SKM-1 (cell line): ENCODE data around the gene HERC3.

Experiments used
- DNase-seq: peaks from one replicate; lab custom pipeline; 2025; ENCODE audit not compliant: unreplicated experiment; lab: John Stamatoyannopoulos, UW

The HERC3 gene

DNA sequence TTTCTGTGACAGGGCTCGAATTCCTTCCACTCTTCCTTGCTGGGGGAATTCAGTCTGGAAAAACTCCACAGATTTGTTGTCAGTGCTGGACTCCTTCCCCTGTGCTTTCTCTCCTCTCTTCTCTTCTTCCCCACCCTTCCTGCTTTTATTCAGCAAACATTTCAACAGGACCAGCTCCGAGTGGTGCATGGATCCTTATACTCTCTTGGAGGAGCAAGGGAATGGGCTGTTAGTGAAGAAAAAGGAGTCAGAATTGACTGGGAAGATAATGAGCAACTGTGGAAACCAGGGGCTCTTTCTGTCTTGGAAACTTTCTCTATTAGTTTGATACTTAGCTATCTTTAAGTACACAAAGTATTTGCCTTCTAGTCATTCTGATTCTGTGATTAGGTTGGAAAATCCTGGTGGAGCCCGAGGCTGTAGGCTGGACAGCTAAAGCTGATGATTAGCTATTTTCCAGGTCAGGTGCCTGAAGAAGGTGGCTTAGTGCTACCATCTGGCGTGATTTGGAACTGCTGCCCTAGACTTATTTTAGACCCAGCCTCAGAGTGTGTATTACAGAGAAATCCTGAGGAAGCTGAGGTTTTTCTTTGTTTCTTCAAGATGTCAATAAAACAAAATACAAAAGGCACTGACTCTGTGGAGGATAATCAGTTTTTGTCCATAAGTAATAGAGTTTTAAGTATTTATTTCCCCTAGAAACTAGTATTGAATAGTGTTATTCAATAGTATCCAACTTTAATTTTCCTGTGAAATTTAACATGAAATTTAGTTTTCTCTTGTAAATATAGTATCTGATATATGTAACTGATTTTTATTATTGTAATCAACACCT is 67.0 kb downstream of the HERC3 start:
- no peak for DNase-seq

DNA sequence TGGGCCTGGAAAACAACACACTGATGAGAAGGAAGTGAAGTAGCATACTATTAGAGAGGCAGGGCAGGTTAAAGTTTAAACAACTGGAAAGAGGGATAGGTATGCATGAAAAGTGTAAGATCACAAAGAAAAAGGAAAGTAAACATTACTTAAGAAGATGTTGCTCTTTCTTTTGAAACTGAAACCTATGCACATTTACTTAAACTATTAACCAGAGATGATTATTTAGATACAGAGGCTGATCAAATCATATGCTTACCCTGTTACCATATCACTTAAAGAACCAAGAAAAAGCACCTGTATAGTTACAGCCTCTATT is 67.6 kb downstream of the HERC3 start:
- DNase-seq = no peak

DNA sequence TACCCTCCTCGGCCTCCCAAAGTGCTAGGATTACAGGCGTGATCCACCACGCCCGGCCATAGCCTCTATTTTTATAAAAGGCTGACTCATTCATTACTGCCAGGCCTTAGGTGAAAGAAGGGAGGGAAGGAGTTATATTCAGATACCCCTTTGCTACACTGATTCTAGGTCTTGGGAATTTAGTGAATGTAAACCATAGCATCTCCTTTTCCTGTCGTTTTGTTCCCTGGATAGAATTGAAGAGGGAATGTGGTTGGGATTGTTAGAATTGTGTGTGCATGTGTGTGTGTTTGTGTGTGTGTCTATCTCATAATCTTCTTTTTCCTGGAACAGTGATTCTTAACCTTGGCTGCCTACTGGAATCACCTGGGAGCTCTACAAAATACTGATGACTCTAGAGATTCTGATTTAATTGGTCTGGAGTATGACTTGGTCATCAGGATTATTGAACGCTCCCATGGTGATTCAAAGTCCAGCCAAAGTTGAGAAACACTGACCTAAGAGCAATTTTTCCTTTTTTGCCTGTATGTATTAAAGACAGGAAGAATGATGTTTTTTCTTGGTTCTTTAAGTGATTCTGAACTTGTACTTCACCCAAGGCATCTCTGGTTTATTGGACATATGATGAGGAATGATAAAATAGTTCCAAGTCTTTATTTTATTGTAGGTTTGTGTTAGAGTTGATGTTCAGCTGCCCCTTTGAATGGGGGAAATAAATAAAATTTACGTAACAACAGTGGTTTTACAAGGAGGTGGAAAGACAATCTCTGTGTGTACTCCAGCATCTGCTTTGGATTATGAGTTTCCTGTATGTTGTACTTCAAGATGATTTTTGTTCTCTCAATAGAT is 68.4 kb downstream of the HERC3 start:
- DNase-seq = no peak

DNA sequence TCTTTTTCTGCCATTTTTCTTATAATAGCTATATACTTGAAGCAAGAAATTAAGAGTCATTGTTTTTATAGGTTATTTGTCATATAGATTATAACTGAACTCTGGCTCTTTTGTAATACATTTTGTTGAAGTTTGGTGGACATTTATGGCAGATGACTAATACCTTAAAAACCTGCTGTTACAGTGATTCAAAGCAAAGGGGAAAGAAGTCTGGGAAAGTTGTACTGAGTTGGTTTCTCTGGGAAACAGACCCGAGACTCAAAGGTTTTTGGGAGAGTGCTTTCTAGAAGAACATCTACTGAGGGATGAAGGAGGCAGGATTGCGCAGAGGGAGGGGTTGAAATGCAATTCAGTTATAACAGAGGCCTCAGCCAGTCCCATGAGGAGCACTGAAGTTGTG is 69.5 kb downstream of the HERC3 start:
- no peak for DNase-seq

DNA sequence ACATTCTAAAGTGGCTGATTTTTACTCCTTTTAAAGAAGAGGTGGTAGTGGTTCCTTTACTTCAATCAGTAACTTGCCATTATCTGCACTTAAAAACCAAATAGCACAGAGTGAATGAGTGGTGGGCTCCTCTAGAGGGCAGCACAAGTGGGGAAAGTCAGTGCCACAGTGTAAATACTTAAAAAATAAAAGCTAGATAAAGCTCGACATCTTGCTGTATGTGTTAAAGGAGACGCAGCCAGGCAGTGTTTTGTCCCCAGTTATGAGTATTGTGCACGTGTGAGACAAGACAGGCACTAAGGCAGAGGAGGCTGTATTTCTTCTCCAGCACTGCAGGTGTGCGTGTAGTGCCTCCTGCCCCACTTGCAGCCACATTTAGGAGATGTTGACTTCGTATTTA is 80.7 kb downstream of the HERC3 start:
- DNase-seq = no peak

DNA sequence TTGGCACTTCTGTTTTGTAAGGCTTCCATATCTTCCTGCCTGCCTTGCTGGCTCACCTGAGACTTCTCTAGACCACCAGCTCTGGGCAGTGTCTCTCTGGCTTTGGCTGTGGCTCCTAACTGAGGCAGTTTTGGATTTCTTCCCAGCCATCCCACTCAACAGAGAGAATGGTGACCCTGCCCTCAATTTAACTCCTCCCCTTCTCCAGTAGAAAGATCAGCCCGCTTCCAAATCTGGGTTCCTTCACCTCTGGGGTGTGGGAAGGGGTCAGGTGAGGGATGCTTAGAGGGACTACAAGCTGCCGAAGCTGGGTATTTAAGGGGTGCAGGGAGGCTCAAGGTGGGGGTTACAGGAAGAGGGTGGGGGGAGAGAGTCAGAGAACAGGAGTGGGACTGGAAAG is 81.6 kb downstream of the HERC3 start:
- DNase-seq = no peak

DNA sequence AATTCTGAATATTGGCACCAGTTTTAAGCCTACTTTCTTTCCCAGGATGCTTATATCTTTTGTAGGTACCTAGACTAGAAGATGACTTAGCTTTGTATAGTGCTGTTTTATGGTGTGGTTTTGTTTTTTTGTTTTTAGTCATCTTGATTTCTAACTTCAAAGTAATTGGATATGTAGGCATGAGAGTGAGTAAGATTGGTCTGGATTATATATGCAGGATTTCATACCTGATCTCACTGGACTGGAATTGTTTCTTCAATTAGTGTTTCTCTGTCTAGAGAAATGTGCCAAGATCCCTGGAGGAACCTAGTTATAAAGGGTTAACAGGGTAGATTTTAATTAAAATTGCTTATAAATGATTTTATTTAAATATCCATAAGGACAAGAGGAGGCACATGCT is 82.3 kb downstream of the HERC3 start:
- DNase-seq = no peak

DNA sequence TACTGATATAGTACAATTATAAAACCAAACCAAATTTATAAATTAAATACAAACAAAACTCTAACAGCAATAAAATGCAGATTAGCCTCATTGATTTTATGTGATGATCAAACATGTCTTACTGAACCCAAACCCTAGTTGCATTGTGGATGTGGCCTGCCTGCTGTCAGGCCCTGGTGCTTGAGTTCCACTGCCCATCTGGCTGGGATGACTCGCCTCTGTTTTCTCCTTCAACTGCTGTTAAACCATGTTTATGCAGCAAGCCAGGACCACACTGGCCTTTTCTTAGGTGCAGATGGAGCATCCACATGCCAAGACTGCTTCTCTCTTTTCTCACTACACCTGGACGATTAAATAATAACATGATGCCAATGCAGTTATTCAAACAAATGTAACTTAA is 82.7 kb downstream of the HERC3 start:
- no peak for DNase-seq

DNA sequence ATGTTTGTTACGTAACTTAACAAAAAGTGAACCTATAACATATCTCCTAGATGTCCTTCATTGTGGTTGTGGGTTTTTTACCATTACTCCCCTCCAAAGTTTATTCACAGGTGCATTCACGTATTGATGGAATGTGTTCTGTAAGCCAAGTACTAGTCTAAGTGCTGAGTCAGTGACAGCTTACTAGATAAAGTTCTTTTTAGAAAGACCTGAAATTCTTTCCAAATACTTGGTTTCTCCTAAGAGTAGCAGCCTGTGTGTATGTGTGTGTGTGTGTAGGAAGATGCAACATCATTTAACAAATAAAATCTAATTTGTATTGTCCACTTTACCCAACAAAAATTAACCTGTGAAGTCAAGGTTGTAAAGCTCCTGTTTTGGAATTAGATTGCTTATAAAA is 83.3 kb downstream of the HERC3 start:
- DNase-seq = no peak

DNA sequence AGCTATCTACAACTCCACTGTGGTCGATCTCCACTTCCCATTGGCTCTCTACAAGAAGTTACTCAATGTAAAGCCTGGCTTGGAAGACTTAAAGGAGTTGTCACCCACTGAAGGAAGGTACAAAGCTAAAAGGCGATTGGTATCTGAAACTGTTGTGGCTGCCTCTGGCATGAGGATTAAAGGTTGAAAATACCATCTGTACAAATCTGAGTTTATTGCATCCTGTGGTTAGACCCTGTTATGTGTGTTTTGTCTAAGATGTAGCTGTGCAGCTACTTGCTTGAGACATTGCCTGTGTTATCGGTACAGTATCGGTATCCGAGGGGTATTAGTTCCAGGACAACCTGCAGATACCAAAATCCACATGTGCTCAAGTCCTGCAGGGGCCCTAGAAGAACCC is 88.9 kb downstream of the HERC3 start:
- DNase-seq = no peak

DNA sequence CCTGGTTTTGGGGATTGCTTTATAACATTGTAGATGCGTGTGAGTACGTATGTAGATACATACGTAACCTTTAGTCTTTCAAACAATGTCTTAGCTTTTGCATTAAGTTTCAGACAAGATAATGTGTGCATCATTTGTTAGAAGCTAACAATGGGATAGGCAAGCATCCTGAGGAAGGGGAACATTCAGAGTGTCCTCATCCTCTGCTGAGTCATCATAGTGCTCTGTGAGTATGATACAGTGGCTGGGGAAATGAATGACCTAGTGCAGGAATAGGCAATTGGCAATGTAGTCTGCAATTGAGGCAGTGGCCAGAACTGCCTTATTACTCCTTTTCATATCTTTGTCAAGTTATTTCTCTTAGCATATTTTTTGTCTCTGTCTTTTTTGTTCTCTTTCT is 98.1 kb downstream of the HERC3 start:
- DNase-seq = no peak

DNA sequence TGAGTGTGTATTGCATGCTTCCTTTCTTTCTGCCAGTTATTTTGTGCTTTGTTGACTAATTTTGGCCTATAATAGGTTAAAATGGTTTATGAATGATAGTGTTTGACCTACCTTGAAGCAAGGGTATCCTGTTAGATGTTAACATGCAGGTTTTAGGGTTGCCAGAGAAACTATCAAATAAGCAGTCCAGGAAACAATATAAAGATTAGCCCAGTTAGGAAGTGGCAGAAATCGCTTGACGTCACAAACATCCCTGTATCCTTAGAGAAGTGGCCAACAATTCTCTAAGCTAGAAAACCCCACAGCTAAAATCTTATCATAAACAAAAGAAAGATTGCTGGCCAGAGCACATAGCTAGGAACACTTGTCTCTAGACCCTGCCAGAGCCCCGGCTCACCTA is 101.5 kb downstream of the HERC3 start:
- DNase-seq = no peak

DNA sequence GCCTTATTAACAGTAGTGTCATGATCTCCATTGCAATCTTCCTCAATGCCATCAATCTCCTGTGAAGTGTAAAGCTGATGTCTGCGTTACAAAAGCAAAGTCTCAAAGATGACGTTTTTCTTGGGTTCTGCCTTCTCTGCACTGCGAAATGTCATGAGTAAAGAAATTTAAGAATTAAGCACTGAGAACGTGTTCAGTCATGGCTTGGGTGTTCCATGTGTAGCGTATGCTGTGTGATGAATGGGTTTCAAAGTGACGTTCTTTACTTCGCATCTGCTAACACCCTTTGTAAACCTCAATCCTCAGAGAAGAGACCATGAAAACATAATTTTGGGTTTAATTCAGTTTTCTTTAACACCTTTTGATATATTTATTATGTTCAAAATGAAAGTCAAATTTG is 104.3 kb downstream of the HERC3 start:
- DNase-seq = no peak

DNA sequence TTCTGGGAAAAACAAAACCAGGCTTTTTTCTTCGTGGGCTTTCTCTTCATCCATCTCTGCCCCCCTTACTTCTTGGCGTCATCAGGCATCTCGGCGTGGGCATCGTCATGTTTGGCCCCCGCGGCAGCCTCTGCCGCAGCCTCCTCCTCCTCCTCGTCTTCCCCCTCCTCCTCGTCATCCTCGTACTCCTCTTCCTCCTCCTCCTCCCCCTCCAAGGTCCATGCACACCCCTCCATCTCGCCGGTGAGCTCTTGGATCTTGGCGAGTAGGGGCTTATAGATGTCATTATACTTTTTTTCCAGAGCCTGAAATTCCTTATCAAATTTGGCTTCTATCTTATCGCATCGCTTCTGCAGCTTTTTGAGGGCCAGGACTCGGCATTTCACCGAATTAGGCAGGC is 104.9 kb downstream of the HERC3 start:
- DNase-seq = no peak

DNA sequence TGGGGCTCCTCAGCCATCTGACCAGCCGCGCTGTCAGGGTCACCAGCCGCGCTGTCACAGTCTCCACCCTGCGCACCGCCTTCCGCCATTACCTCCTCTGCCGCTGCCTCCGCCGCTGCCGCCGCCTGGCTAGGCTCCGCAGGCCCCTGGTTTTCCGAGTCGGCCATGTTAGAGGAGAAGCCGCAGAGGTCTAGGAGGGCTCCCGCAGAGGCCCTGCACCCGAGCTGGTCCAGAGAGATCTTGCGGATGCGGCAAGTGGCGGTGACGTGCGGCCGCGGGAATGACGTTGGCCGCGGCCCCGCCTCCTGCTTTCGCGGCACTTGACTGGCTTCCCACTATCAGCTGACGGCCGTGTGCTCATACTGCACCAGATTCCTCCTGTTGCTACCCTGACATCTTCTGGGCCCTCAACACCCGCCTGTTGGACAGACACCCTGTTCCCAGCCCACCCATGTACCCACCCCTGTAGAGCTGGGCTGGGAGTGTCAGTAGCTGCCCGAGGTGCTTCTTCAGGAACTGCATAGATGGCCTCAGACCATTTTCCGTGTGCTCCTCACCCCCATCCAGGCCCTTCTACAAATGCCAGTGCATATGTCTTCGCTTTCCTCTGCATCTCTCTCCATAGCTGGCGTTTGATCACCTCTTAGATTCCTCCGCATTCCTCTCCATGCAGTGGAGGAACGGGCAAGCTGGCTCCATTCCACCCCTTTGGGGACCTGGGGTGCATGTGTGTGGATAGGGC is 105.5 kb downstream of the HERC3 start, which contains the start of gene NAP1L5:
NAP1L5 (minus strand) TSS at position 242 of the 742 bp plus-strand sequence; CDS start at position 167, 75 bp downstream.
- no peak for DNase-seq

DNA sequence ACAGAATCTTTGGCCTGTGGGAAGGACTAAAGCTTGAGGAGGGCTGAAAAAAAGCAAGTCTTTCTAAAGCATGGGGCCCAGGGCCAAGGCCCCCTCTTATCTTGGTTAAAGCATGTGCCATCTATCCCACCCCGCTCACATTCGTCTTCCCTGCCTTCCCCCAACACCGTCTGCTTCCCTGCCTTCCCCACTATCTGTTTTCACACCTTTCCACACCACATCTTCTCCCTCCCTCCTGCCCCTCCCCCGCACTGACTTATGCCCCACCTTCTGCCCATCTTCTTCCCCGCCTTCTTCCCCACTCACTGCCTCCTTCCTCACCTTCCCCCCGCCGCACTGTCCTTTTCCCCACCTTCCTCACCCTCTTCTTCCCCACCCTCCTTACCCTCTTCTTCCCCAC is 106.2 kb downstream of the HERC3 start:
- no peak for DNase-seq

DNA sequence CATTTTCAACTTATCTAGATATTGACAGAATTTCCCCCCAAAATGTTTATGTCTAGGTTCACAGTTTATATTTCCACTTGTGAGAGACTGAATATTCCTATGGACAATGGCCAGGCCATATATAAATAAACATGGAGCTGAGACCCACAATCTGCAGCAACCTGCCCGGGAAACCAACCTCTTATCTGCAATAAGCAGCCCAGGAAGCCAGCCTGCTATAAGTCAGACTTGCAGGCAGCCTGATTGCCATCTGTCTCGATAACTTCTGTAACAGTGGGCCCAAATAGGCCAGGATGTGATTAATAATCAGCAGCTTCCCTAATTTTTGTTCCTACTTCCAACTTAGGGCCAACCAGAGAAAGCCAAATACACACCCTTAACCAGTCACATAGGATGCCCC is 110.5 kb downstream of the HERC3 start:
- DNase-seq = no peak

DNA sequence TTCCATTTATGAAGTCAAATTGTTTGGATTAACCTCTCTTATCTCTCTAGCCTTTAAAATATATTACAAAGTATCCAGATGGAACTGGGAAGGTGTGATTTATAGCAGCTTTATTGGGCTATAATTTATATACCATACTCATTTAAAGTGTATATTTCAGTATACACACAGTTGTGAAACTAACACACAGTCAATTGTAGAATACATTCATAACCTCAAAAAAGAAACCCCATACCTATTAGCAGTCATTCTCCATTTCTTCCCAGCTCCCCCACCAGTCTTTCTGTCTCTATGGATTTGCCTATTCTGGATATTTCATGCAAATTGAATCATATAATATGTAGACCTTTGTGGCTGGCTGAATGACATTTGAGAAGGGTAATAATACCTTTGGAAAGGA is 112.9 kb downstream of the HERC3 start:
- no peak for DNase-seq

DNA sequence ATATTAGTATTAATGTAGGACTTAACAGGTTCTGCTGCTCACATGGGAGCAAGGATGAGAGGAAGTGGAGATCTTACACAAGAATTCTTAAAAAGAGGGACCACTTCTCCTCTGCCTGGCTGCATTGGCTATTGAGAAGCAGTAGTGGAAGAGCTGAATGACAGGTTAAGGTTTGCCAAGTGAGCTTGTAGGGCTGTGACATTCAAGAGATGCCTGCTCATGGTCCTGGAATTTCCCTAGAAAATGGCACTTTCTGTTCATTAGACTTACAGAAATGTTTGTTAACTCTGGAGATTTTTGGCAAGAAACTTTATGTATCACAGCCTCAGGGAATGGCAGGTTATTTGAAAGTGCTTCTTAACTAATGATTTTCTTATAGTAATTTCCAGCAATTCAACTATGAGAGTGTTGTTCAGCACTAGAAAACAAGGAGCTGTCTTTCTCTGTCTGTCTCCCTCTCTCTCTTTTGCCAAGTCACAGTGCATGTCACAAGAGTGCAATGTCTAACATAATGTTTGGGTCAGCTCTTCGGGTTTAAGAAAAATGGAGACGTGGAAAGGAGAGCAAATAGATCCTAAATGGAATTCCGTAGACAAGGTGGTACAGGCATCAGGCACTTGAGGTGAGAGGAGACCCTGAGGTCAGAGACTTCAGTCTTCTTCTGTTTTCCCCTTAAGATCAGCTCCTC is 113.7 kb downstream of the HERC3 start:
- DNase-seq = no peak

DNA sequence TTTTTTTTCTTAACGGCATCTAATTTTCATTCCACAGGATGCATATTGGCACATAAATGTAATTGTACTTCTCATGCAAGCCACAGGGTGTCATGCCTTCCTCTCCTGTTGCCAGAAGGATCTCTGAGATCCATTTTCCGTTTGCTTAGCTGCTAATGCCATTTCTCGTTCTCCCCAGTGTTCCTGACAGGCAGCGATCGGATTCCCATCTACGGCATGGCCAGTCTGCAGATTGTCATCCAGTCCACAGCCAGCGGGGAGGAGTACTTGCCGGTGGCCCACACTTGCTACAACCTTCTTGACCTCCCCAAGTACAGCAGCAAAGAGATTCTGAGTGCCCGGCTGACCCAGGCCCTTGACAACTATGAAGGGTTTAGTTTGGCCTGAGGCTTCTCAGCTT is 114.3 kb downstream of the HERC3 start:
- no peak for DNase-seq

DNA sequence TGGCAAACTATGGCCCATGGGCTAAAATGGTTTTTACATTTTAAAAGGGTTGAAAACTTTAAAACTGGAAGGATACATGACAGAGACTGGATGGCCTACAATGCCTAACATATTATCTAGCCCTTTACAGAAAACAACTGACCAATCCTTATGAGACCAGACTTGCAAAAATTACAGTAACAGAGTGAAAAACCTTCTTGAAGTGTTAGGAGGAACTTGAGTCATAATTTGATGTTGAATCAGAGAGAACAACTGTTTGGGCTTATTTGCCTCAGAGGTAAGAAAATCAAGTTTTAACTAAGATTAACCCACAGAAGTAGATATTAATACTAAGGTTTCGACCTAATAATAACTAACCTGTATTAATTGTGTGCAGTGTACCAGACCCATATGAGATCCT is 117.7 kb downstream of the HERC3 start:
- DNase-seq = no peak
